ENCODE measurements around the gene GALNT2. TPM values are rescaled to one million over a fixed set of nuclear protein-coding genes. Genes with fewer than 3 reads are reported as not detected.

Gene GALNT2
- total and polyA plus RNA-seq, 9 of the 15 experiments (the other 6 are each of a cell fraction or from before 2014, with no cell fraction given), result 1.6 to 106 (median 51.9) TPM

- TF ChIP-seq STAG1 (CRISPR knock-in tag; IDR thresholded peaks at IDR 0.05; ENCODE audit: borderline replicate concordance) (no peak), SP1 (CRISPR knock-in tag; IDR thresholded peaks at IDR 0.05) (no peak), PHF8 (IDR thresholded peaks at IDR 0.05; ENCODE audit: borderline replicate concordance, low read length) (no peak), RHOXF2B (CRISPR knock-in tag; conservative IDR thresholded peaks at IDR 0.05) (no peak), SNIP1 (IDR thresholded peaks at IDR 0.05; ENCODE audit: low read depth) (no peak), SAFB (IDR thresholded peaks at IDR 0.05; ENCODE audit: borderline replicate concordance, low read depth, low read length) (no peak), KLF10 (CRISPR knock-in tag; IDR thresholded peaks at IDR 0.05) (no peak), ESRRA (IDR thresholded peaks at IDR 0.05; ENCODE audit: borderline replicate concordance, low read depth) (peak; percentile 78), PTBP1 (IDR thresholded peaks at IDR 0.05; ENCODE audit: low read depth, low read length) (no peak), MYC (IDR thresholded peaks at IDR 0.05; ENCODE audit: low read depth, low read length) (no peak), MYC (CRISPR knock-in tag; IDR thresholded peaks at IDR 0.05; ENCODE audit: borderline replicate concordance, low read depth) (no peak), KDM2B (CRISPR knock-in tag; IDR thresholded peaks at IDR 0.05) (no peak), MTA1 (IDR thresholded peaks at IDR 0.05; ENCODE audit: borderline replicate concordance) (no peak), ZNF175 (CRISPR knock-in tag; IDR thresholded peaks at IDR 0.05; ENCODE audit: low read depth) (no peak), DNMT1 (IDR thresholded peaks at IDR 0.05) (no peak), MEIS2 (IDR thresholded peaks at IDR 0.05; ENCODE audit: partially characterized antibody) (no peak), PRMT5 (CRISPR knock-in tag; IDR thresholded peaks at IDR 0.05) (no peak), PPARD (CRISPR knock-in tag; IDR thresholded peaks at IDR 0.05) (no peak), NKRF (IDR thresholded peaks at IDR 0.05; ENCODE audit: borderline replicate concordance) (peak; percentile 57; the same call in 1 of the 2 replicates), LARP7 (IDR thresholded peaks at IDR 0.05) (peak; percentile 89), ZBTB49 (CRISPR knock-in tag; IDR thresholded peaks at IDR 0.05; ENCODE audit: borderline replicate concordance) (no peak), IRF1 (CRISPR knock-in tag; IDR thresholded peaks at IDR 0.05; ENCODE audit: borderline replicate concordance) (no peak), NUFIP1 (IDR thresholded peaks at IDR 0.05; ENCODE audit: partially characterized antibody) (peak; percentile 71), MCM7 (IDR thresholded peaks at IDR 0.05) (no peak), ZBTB26 (CRISPR knock-in tag; IDR thresholded peaks at IDR 0.05) (no peak), KLF1 (tag; IDR thresholded peaks at IDR 0.05) (no peak), FOXJ3 (CRISPR knock-in tag; IDR thresholded peaks at IDR 0.05) (no peak)
Observed at GRCh38 chr1:230156068-230156467, 89.0 kb downstream of the GALNT2 start (continued).

All from K562 (cell line).